ENCODE data around the gene PRKCD.

Gene PRKCD

DNA sequence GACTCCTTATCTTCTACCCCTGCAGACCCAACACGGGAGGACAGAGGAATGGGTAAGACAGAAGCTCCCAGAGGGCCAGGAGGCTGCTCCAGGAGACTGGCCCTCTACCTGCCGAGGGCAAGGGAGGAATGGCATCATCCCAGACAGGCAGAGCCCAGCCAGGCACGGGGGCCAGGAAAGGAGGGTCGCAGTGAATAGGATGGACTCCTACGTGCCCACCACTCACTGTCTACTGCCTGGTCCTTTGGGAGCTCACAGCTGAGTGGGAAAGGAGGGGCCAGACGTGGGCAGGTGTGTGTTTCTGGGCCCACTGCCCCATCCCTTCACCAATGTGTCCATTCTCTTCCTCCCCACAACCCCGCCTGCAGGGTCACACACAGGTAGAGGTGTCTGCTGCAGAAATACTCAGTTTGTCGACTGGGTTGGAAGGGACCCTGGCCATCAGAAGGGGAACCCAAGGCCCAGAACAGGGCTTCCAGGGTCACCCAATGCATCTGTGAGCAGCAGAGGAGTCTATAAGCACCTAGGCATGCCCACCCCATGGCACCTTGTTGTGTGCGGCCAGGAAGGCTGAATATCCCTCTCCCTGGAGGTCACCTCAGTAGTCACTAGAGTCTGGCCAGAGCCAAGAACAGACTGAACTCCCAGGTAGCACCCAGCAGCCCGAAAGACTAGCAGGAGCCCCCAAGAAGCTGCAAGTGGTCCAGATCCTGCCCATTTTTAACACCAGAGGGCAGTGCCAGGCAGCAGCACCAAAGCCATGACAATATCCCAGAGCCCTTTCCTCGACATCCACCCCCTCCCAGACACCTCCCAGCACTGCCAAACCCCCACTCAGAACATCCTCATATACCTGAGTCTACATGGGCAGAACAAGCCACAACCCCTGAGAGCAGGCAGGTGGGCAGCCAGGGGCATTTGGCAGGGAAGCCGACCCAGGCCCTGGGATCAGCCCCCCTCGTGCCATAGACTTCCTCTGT, 70.8 kb downstream of the PRKCD start:
- TF ChIP-seq, protein P1, sequence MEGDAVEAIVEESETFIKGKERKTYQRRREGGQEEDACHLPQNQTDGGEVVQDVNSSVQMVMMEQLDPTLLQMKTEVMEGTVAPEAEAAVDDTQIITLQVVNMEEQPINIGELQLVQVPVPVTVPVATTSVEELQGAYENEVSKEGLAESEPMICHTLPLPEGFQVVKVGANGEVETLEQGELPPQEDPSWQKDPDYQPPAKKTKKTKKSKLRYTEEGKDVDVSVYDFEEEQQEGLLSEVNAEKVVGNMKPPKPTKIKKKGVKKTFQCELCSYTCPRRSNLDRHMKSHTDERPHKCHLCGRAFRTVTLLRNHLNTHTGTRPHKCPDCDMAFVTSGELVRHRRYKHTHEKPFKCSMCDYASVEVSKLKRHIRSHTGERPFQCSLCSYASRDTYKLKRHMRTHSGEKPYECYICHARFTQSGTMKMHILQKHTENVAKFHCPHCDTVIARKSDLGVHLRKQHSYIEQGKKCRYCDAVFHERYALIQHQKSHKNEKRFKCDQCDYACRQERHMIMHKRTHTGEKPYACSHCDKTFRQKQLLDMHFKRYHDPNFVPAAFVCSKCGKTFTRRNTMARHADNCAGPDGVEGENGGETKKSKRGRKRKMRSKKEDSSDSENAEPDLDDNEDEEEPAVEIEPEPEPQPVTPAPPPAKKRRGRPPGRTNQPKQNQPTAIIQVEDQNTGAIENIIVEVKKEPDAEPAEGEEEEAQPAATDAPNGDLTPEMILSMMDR (IDR thresholded peaks at IDR 0.05; ENCODE audit: extremely low read depth, missing control alignments), result no peak
- DNase-seq (ENCODE audit: low spot score), result no peak

DNA sequence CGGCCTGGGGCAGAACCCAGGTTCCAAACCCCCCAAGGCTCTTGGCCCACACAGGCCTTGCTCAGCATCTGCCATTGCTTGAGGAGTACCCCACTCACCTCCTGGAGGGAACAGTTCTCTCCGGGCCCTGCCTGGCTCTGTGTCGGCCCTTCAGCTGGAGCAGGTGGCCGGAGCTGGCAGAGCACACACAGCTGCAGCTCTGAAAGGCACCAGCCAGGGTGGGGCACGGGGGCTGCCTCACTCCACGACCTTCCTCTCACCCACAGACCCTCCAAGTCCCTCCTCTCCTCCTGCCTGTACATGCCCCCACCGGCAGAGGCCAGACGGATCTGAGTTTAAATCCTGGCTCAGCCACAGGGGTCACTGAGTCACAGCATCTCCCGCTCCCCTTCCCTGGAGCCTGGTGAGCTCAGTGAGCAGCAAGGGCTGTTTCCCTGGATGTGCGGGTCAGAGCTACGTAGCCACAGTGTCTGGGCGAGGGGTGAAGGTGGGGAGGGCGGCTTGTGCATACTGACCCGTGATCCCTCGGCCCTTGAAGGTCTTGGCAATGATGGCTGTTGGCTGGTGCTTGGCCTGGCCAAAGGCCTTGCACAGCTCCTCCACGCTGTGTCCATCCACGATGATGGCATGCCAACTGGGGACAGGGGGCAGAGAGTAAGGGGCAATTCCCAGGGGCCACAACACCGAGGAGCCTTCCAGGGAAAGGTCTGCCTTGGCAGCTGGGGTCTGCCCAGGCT, 71.8 kb downstream of the PRKCD start:
- no peak for DNase-seq (ENCODE audit: low spot score)
- TF ChIP-seq, protein P1 (IDR thresholded peaks at IDR 0.05; ENCODE audit: extremely low read depth, missing control alignments), result no peak

DNA sequence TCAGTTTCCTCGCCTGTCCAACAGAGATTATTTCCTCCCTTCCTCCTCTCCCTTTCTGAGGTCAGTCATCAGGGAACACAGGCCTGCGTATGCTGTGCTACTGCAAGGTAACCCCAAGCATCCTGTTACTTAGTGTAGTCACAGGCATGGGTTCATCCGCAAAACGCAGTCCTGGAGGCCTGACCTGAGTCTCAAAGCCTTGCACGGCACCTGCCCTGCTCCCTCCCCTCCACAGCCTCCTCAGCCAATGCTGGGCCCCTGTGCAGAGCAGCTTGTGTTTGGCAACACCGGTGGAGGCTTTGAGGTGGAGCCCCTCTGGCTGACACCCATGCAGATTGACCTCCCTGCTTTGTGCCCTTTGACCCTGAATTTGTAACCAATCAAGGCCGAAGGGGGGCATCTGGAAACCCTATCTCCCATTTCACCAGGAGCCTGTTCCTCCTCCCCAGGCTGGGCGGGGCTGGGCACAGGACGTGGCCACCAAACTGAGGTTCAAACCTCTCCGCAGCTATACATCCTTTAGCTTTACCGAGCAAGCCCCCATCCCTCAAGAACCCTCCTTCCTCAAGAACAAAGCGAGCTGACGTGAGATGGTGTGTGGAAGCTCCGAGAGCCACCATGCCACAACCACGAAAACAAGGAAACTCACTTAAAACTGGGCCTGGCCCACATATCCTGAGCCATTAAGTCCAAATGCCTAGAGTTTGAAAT, 73.3 kb downstream of the PRKCD start:
- no peak for DNase-seq (ENCODE audit: low spot score)
- TF ChIP-seq, protein P1 (IDR thresholded peaks at IDR 0.05; ENCODE audit: extremely low read depth, missing control alignments), result no peak

DNA sequence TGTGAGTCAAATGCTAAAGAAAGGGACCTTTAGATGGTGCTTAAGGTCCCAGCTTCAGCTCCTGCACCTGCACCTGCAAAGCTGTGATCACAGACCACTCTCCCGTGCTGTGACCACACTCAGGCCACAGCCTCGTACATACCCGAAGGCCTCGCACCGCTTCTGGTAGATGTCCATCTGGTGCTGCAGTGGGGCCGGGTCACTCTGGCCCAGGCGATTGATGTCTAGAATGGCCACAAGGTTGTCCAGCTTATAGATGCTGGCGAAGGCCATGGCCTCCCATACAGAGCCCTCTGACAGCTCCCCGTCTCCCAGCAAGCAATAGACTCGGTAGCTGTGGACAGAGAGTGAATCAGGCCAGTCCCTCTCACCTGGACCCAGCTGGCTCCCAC, 73.8 kb downstream of the PRKCD start:
- TF ChIP-seq, protein P1 (IDR thresholded peaks at IDR 0.05; ENCODE audit: extremely low read depth, missing control alignments), result no peak
- no peak for DNase-seq (ENCODE audit: low spot score)

DNA sequence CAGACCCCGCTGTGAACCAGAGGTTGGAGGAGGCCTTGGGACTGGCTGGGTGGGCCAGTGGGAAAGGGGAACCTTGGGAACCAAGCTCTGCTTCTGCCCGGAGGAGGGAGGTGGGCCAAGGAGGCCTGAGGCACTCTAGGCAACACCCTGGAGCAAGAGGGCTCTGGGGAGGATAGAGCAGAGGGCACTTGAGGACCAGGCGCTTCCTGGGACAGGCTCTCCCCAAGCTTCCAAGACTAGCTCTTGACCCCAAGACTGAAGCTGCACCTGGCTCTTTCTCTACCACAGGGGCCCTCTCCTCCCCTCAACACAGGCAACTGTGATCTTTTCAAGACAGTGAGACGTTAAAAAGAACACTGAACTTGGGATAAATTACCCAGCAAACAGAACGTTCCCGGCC, 74.5 kb downstream of the PRKCD start:
- no peak for DNase-seq (ENCODE audit: low spot score)
- TF ChIP-seq, protein P1 (IDR thresholded peaks at IDR 0.05; ENCODE audit: extremely low read depth, missing control alignments), result no peak

DNA sequence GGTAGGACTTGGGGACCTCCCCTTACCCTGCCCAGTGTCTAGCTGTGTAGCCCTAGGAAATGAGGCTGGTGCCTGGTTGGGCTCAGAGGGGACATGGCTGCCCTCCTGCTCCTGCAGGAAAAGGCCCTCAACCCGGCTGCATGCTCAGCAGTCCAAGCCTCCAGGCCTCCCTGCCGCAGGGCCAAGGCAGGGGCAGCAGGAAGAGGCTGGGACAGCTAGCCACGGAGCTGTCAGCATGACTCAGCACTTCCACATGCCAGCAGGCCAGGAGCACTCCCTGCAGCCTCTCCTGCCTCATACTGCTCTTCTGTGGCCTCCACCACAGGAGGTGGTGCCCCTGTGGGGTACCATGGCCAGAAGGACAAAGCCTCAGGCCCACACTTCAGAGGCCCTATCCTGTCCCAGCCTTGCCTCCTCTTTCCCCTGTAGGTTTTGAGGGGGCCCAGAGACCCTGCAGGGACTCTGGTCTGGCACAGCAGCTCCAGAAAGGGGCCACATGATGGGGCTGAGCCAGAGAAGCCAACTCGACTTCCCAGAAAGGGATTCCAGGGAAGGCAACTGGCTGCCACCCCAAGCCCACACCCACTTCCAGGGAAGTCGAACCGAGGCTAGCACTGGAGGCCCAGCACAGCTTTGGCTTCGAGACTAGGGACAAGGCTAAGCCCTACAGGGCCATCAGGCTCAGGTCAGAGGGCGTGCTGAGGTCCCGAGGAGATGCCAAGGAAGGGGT, 75.3 kb downstream of the PRKCD start:
- TF ChIP-seq, protein P1 (IDR thresholded peaks at IDR 0.05; ENCODE audit: extremely low read depth, missing control alignments), result no peak
- DNase-seq (ENCODE audit: low spot score), result no peak

Data from GM20000 (cell line).